ENCODE data around the gene RABGEF1.

Gene RABGEF1

GRCh38 chr7:66735154-66735553 lies 5.4 kb upstream of the RABGEF1 start:
- ChIA-PET CTCF (no interaction called here), POLR2A (ENCODE audit: low non-redundant PET) (no interaction called here)
- TF ChIP-seq, protein P1, sequence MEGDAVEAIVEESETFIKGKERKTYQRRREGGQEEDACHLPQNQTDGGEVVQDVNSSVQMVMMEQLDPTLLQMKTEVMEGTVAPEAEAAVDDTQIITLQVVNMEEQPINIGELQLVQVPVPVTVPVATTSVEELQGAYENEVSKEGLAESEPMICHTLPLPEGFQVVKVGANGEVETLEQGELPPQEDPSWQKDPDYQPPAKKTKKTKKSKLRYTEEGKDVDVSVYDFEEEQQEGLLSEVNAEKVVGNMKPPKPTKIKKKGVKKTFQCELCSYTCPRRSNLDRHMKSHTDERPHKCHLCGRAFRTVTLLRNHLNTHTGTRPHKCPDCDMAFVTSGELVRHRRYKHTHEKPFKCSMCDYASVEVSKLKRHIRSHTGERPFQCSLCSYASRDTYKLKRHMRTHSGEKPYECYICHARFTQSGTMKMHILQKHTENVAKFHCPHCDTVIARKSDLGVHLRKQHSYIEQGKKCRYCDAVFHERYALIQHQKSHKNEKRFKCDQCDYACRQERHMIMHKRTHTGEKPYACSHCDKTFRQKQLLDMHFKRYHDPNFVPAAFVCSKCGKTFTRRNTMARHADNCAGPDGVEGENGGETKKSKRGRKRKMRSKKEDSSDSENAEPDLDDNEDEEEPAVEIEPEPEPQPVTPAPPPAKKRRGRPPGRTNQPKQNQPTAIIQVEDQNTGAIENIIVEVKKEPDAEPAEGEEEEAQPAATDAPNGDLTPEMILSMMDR (conservative IDR thresholded peaks at IDR 0.05; ENCODE audit: low read depth), result no peak
- DNase-seq (ENCODE audit: low spot score), result no peak
- no peak overlapping the region for H3K27ac ChIP-seq

DNA sequence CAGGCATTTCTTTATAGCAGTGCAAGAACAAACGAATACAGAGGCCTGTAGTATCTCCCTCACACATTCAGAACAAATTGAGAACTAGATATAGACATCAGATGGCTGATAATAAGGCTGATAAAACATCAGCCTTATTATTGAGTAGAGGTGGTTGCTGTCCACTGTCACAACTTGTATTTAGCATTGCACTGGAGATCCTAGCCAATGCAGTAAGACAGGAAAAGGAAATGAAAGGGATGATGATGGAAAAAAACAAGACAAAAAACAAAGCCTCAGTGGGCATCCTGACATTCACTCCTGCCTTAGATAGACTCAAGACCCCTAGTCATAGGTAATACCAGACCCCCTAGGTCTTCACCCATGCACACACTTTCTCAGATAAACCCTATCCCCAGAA lies 4.7 kb upstream of the RABGEF1 start:
- no peak for DNase-seq (ENCODE audit: low spot score)
- TF ChIP-seq, protein P1 (conservative IDR thresholded peaks at IDR 0.05; ENCODE audit: low read depth), result no peak
- ChIA-PET CTCF (no interaction called here), POLR2A (ENCODE audit: low non-redundant PET) (no interaction called here)
- H3K27ac ChIP-seq, result no peak overlapping the region

GRCh38 chr7:66736892-66737291 lies 3.6 kb upstream of the RABGEF1 start:
- TF ChIP-seq, protein P1 (conservative IDR thresholded peaks at IDR 0.05; ENCODE audit: low read depth), result no peak
- CTCF ChIA-PET, result no interaction called here
- no peak overlapping the region for H3K27ac ChIP-seq
- DNase-seq (ENCODE audit: low spot score), result no peak
- POLR2A ChIA-PET (ENCODE audit: low non-redundant PET), result no interaction called here

- CTCF ChIA-PET, result no interaction called here
- POLR2A ChIA-PET (ENCODE audit: low non-redundant PET), result no interaction called here
- peak overlapping the region; percentile 92 for H3K27ac ChIP-seq
- DNase-seq (ENCODE audit: low spot score), result no peak
- TF ChIP-seq, protein P1 (conservative IDR thresholded peaks at IDR 0.05; ENCODE audit: low read depth), result no peak
Measured at GRCh38 chr7:66737667-66738066, 2.9 kb upstream of the RABGEF1 start.

DNA sequence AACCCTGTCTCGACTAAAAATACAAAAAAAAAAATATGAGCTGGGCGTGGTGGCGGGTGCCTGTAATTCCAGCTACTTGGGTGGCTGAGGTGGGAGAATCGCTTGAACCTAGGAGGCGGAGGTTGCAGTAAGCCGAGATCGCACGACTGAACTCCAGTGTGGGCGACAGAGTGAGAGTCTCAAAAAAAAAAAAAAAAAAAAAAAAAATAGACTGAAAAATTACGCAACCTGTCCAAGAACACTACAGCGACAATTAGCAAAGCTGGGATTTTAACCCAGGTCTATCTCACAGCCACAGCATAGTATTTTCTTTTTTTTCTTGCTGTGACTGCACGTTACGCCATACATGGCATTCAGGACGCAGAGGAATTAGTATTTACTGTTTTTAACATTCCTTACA lies 1.1 kb upstream of the RABGEF1 start:
- H3K27ac ChIP-seq, result peak overlapping the region; percentile 92
- TF ChIP-seq, protein P1 (conservative IDR thresholded peaks at IDR 0.05; ENCODE audit: low read depth), result no peak
- ChIA-PET CTCF (no interaction called here), POLR2A (ENCODE audit: low non-redundant PET) (interaction anchor here (1.1 kb wide), 1 partner anchor 85 kb away, joined by 5 read pairs; no protein-coding TSS in a partner anchor)
- DNase-seq (ENCODE audit: low spot score), result no peak

GRCh38 chr7:66739953-66740301 lies 606 bp upstream of the RABGEF1 start:
- TF ChIP-seq, protein P1 (conservative IDR thresholded peaks at IDR 0.05; ENCODE audit: low read depth), result no peak
- ChIA-PET CTCF (no interaction called here), POLR2A (ENCODE audit: low non-redundant PET) (interaction anchor here (0.6 to 1.1 kb wide), 3 partner anchors 34 to 255 kb away, joined by 3 to 5 read pairs (median 3); partner anchors contain the start of gene SBDS)
- peak overlapping the region; percentile 92 for H3K27ac ChIP-seq
- no peak for DNase-seq (ENCODE audit: low spot score)

GRCh38 chr7:66740980-66741709 lies 612 bp downstream of the RABGEF1 start:
- POLR2A ChIA-PET (ENCODE audit: low non-redundant PET), result interaction anchor here (0.7 to 1.1 kb wide), 3 partner anchors 15 to 436 kb away, joined by 3 read pairs; partner anchors contain the start of gene SBDS
- CTCF ChIA-PET, result interaction anchor here (0.7 kb wide), 1 partner anchor 209 kb away, joined by 3 read pairs; no protein-coding TSS in a partner anchor
- H3K27ac ChIP-seq, result peak overlapping the region; percentile 92
- peak; percentile 38 for DNase-seq (ENCODE audit: low spot score)
